ENCODE measurements around the gene HS1BP3. TPM values are rescaled to one million over a fixed set of nuclear protein-coding genes. Genes with fewer than 3 reads are reported as not detected.

Gene HS1BP3
- total RNA-seq, 4 donors from 2014 or later: 16.6 to 26.9 (median 19.4) TPM

DNA sequence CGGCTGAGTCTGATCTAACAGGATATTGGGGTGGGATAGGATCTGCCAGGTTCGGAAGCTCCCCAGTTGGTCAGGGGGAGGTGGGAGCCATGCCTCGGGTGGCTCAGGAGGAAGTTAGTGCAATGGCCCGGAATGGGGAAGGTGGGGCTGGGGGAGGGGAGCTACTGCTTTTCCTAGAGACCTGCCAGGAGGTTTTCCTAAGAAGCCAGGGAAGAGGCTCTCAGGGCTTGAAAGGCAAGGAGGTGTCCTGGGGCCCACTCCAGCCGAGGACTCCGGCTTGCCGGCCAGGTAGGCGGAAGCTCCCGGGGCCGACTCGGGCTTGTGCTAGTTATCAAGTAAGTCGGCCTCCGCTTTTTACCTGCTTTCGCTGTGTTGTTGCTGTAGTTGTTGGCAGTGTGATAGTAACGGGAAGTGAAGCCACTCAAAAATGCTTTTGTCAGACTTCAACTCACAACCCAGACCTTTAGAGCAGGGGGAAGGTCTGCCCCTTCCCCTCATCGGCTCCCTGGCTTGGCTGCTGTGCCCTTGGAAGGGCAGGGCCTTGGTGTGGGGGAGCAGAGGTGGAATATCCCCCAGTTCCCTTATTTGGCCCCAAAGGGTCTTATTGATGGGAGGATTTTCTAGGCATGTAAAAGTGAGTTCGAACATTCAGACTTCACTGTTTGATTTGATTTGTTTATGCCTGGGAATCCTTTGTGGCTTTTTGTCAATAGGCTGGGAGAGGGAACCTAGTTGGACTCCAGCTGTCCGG, 21.5 kb upstream of the HS1BP3 start:
- intact Hi-C loops (cut with DNase I; ENCODE audit: low total_unique reads) (no loop called here), in situ Hi-C loops (cut with MboI; ENCODE audit: low sequenced_read_pairs in 4 of 4) (loop anchor here in 1 of 4 donors (25.0 kb wide), 1 partner anchor 440 kb away; the partner anchor contains the start of gene TDRD15)
- Histone ChIP-seq H3K4me1 (no peaks in the 10 kb centered on the region), H3K27me3 (peaks cover 54 to 71% (median 66%) of the 10 kb centered on the region in 3 donors), H3K36me3 (no peaks in the 10 kb centered on the region), H3K4me3 (no peak overlapping the region), H3K9me3 (no peaks in the 10 kb centered on the region), H3K27ac (no peak overlapping the region)
- ATAC-seq (no peak), DNase-seq (no peak)
- no peak for TF ChIP-seq POLR2A (IDR thresholded peaks at IDR 0.05)
- TF ChIP-seq, protein P1, sequence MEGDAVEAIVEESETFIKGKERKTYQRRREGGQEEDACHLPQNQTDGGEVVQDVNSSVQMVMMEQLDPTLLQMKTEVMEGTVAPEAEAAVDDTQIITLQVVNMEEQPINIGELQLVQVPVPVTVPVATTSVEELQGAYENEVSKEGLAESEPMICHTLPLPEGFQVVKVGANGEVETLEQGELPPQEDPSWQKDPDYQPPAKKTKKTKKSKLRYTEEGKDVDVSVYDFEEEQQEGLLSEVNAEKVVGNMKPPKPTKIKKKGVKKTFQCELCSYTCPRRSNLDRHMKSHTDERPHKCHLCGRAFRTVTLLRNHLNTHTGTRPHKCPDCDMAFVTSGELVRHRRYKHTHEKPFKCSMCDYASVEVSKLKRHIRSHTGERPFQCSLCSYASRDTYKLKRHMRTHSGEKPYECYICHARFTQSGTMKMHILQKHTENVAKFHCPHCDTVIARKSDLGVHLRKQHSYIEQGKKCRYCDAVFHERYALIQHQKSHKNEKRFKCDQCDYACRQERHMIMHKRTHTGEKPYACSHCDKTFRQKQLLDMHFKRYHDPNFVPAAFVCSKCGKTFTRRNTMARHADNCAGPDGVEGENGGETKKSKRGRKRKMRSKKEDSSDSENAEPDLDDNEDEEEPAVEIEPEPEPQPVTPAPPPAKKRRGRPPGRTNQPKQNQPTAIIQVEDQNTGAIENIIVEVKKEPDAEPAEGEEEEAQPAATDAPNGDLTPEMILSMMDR (IDR thresholded peaks at IDR 0.05 in 4 of 5, conservative IDR thresholded peaks at IDR 0.05 in 1 of 5): no peak

DNA sequence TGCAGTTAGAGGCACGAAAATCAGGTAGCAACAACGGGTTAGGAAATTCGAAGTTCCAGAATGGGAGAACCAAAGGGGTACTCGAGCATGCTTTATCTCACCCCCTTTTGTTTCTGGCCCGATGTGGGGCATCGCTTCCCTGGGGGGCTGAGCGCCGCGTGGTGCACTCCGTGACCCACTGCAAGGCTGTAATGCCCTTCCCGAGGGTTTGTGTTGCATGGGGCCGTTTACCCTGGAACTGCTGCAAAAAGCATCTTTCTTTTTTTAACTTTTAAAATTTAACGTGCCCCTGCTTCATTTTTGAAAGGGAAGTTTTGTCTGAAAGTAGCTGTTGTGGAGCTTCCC, 20.8 kb upstream of the HS1BP3 start:
- H3K4me3 ChIP-seq: no peak overlapping the region
- in situ Hi-C loops (cut with MboI; ENCODE audit: low sequenced_read_pairs in 4 of 4): loop anchor here in 1 of 4 donors (25.0 kb wide), 1 partner anchor 441 kb away; the partner anchor contains the start of gene TDRD15
- peaks cover 55 to 75% (median 68%) of the 10 kb centered on the region in 3 donors for H3K27me3 ChIP-seq
- no peaks in the 10 kb centered on the region for H3K9me3 ChIP-seq
- H3K27ac ChIP-seq: no peak overlapping the region
- peaks cover 0 to 2% of the 10 kb centered on the region in 2 donors for H3K4me1 ChIP-seq
- ATAC-seq: no peak
- DNase-seq: no peak
- no peak for TF ChIP-seq POLR2A (IDR thresholded peaks at IDR 0.05)
- no peaks in the 10 kb centered on the region for H3K36me3 ChIP-seq
- intact Hi-C loops (cut with DNase I; ENCODE audit: low total_unique reads): no loop called here

DNA sequence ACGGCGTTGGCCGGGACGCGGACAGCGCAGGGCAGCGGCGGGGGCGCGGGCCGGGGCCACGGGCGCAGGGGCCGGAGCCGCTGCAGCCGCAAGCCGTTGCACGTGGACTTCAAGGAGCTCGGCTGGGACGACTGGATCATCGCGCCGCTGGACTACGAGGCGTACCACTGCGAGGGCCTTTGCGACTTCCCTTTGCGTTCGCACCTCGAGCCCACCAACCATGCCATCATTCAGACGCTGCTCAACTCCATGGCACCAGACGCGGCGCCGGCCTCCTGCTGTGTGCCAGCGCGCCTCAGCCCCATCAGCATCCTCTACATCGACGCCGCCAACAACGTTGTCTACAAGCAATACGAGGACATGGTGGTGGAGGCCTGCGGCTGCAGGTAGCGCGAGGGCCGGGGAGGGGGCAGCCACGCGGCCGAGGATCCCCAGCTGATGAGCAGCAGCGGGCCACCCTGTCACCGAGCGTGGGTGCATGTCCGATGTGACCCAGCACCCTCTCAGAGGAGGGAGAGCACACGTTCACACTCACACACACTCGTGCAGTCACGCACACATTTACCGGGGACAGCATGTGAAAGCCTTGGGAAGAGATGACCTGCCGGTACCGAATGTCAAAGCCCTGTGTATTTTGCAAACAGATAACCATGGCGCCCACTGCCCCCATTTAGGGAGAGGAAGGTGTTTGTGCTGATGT, 20.3 kb upstream of the HS1BP3 start:
- Histone ChIP-seq H3K36me3 (no peaks in the 10 kb centered on the region), H3K4me1 (peaks cover 0 to 7% of the 10 kb centered on the region in 2 donors), H3K27ac (no peak overlapping the region), H3K4me3 (no peak overlapping the region), H3K9me3 (no peaks in the 10 kb centered on the region), H3K27me3 (peaks cover 59 to 80% (median 74%) of the 10 kb centered on the region in 3 donors)
- DNase-seq (no peak), ATAC-seq (no peak)
- intact Hi-C loops (cut with DNase I; ENCODE audit: low total_unique reads): no loop called here
- TF ChIP-seq, protein P1 (IDR thresholded peaks at IDR 0.05 in 4 of 5, conservative IDR thresholded peaks at IDR 0.05 in 1 of 5): no peak
- no peak for TF ChIP-seq POLR2A (IDR thresholded peaks at IDR 0.05)
- in situ Hi-C loops (cut with MboI; ENCODE audit: low sequenced_read_pairs in 4 of 4): loop anchor here in 1 of 4 donors (25.0 kb wide), 1 partner anchor 441 kb away; the partner anchor contains the start of gene TDRD15

DNA sequence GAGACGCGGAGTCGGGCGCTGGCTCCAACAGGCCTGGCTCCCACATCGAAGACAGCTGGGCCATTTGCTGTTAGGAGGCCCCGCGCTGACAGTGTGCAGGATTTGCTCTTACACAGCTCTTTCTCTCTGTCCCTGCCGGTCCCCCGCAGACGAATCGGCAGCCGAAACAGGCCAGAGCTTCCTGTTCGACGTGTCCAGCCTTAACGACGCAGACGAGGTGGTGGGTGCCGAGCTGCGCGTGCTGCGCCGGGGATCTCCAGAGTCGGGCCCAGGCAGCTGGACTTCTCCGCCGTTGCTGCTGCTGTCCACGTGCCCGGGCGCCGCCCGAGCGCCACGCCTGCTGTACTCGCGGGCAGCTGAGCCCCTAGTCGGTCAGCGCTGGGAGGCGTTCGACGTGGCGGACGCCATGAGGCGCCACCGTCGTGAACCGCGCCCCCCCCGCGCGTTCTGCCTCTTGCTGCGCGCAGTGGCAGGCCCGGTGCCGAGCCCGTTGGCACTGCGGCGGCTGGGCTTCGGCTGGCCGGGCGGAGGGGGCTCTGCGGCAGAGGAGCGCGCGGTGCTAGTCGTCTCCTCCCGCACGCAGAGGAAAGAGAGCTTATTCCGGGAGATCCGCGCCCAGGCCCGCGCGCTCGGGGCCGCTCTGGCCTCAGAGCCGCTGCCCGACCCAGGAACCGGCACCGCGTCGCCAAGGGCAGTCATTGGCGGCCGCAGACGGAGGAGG, 19.6 kb upstream of the HS1BP3 start:
- no peak overlapping the region for H3K4me3 ChIP-seq
- H3K4me1 ChIP-seq: peaks cover 0 to 14% of the 10 kb centered on the region in 2 donors
- in situ Hi-C loops (cut with MboI; ENCODE audit: low sequenced_read_pairs in 4 of 4): loop anchor here in 1 of 4 donors (25.0 kb wide), 1 partner anchor 442 kb away; the partner anchor contains the start of gene TDRD15
- H3K9me3 ChIP-seq: no peaks in the 10 kb centered on the region
- no peaks in the 10 kb centered on the region for H3K36me3 ChIP-seq
- ATAC-seq (no peak), DNase-seq (no peak)
- H3K27ac ChIP-seq: no peak overlapping the region
- peaks cover 65 to 87% (median 81%) of the 10 kb centered on the region in 3 donors for H3K27me3 ChIP-seq
- TF ChIP-seq, protein P1 (IDR thresholded peaks at IDR 0.05 in 4 of 5, conservative IDR thresholded peaks at IDR 0.05 in 1 of 5): no peak
- no peak for TF ChIP-seq POLR2A (IDR thresholded peaks at IDR 0.05)
- intact Hi-C loops (cut with DNase I; ENCODE audit: low total_unique reads): no loop called here

All from gastrocnemius medialis (tissue), 4 donors.